Gastrocnemius medialis (tissue), 4 donors: ENCODE measurements around the gene MED26. TPM values are rescaled to one million over a fixed set of nuclear protein-coding genes. Genes with fewer than 3 reads are reported as not detected.
"Not testable (repeated sequence)": the region's sequence is repeated elsewhere in the genome, so short reads cannot be mapped to it uniquely, and the experiment has no call there.

Source experiments
- ATAC-seq, 2 donors: fragments of 150-250 bp; one replicate each; pipeline ENCODE4 v1.9.1; 2016
- DNase-seq, 2 donors: peaks; one replicate each; pipeline ENCODE4 v3.0.0-alpha.2; 2019
- H3K27ac ChIP-seq, 4 donors: fragments of 200-600 bp; sonication (generic); 1 replicate in 1 of 4; 2 replicates in 3 of 4; pipeline ENCODE4 v1.5.1; 2016 to 2018; ENCODE audit warnings: mild to moderate bottlenecking in 2 of 4, moderate library complexity in 1 of 4
- H3K27me3 ChIP-seq, 3 donors: fragments of 200-600 bp; sonication (generic) in 2 of 3; 1 replicate in 1 of 3; 2 replicates in 2 of 3; pipeline versions ENCODE4 v1.5.1 to v1.6.0; 2016 to 2019; ENCODE audit warnings: mild to moderate bottlenecking in 1 of 3, moderate library complexity in 1 of 3
- H3K36me3 ChIP-seq, 2 donors: fragments of 200-600 bp; sonication (generic) in 1 of 2; one replicate each; pipeline ENCODE4 v1.5.1; 2017 to 2018
- H3K4me1 ChIP-seq, 2 donors: fragments of 200-600 bp; sonication (generic) in 1 of 2; one replicate each; pipeline ENCODE4 v1.5.1; 2016 to 2017; ENCODE audit warnings: mild to moderate bottlenecking in 2 of 2
- H3K4me3 ChIP-seq, 4 donors: fragments of 200-600 bp; sonication (generic) in 3 of 4; 1 replicate in 1 of 4; 2 replicates in 3 of 4; pipeline ENCODE4 v1.5.1; 2016 to 2019; ENCODE audit warnings: mild to moderate bottlenecking in 2 of 4
- H3K9me3 ChIP-seq, 3 donors: fragments of 200-600 bp; sonication (generic) in 2 of 3; 1 replicate in 1 of 3; 2 replicates in 2 of 3; pipeline ENCODE4 v1.5.1; 2016 to 2019
- POLR2A ChIP-seq, 2 donors: fragments of 450-650 bp; IDR thresholded peaks; one replicate each; pipeline ENCODE4 v1.6.1; 2017; ENCODE audit warnings: antibody characterized with exemption in 2 of 2, mild to moderate bottlenecking in 2 of 2, moderate library complexity in 2 of 2
- in situ Hi-C, 4 donors: fragments of 200-750 bp; cut with MboI; loops; one replicate each; pipeline versions ENCODE4 v1.15.0 to v1.8.0; 2017; ENCODE audit warnings: low sequenced_read_pairs in 4 of 4
- intact Hi-C: fragments of 100-400 bp; cut with DNase I; formaldehyde crosslinking; loops from one replicate; pipeline ENCODE4 v1.15.1; 2023; ENCODE audit warnings: low total_unique reads
- total RNA-seq, 4 donors: library from RNA; depleted of rRNA; stranded (reverse); fragments of >200 nt; gene quantifications; one replicate each; pipeline versions ENCODE4 v1.1.0 to v1.2.3, GENCODE V29; 2016
- TF ChIP-seq, protein P1 (sequence below), 5 experiments: fragments of 450-650 bp in 3 of 5; fragments of 200-600 bp in 2 of 5; sonication (generic) in 2 of 5; IDR thresholded peaks in 4 of 5; conservative IDR thresholded peaks in 1 of 5; 1 replicate in 4 of 5; 2 replicates in 1 of 5; pipeline ENCODE4 v1.5.1; 2016 to 2019; ENCODE audit warnings: antibody characterized with exemption in 5 of 5, mild to moderate bottlenecking in 3 of 5, moderate library complexity in 3 of 5

MED26 gene
- total RNA-seq, 4 donors from 2014 or later = 5.7 to 15.7 (median 9.4) TPM

- Histone ChIP-seq H3K4me3 (no peak overlapping the region), H3K4me1 (peaks cover 42 to 43% of the 10 kb centered on the region in 2 donors), H3K27me3 (no peaks in the 10 kb centered on the region), H3K9me3 (no peaks in the 10 kb centered on the region), H3K36me3 (peaks cover 0 to 58% of the 10 kb centered on the region in 2 donors), H3K27ac (peak overlapping the region in 1 of 4 donors; percentile 11)
- intact Hi-C loops (no loop called here), in situ Hi-C loops (no loop called here)
- TF ChIP-seq, protein P1, sequence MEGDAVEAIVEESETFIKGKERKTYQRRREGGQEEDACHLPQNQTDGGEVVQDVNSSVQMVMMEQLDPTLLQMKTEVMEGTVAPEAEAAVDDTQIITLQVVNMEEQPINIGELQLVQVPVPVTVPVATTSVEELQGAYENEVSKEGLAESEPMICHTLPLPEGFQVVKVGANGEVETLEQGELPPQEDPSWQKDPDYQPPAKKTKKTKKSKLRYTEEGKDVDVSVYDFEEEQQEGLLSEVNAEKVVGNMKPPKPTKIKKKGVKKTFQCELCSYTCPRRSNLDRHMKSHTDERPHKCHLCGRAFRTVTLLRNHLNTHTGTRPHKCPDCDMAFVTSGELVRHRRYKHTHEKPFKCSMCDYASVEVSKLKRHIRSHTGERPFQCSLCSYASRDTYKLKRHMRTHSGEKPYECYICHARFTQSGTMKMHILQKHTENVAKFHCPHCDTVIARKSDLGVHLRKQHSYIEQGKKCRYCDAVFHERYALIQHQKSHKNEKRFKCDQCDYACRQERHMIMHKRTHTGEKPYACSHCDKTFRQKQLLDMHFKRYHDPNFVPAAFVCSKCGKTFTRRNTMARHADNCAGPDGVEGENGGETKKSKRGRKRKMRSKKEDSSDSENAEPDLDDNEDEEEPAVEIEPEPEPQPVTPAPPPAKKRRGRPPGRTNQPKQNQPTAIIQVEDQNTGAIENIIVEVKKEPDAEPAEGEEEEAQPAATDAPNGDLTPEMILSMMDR (IDR thresholded peaks at IDR 0.05 in 4 of 5, conservative IDR thresholded peaks at IDR 0.05 in 1 of 5) = no peak
- TF ChIP-seq POLR2A (IDR thresholded peaks at IDR 0.05) = no peak
- ATAC-seq (no peak), DNase-seq (no peak)
Observed at GRCh38 chr19:16655727-16656126, 27.7 kb upstream of the MED26 start.

GRCh38 chr19:16654627-16655026 is 26.6 kb upstream of the MED26 start:
- H3K27ac ChIP-seq = peak overlapping the region; percentile 0 to 90 (median 90)
- H3K27me3 ChIP-seq = no peaks in the 10 kb centered on the region
- H3K4me3 ChIP-seq = no peak overlapping the region
- peaks cover 53 to 54% of the 10 kb centered on the region in 2 donors for H3K4me1 ChIP-seq
- in situ Hi-C loops = no loop called here
- H3K9me3 ChIP-seq = no peaks in the 10 kb centered on the region
- H3K36me3 ChIP-seq = peaks cover 0 to 58% of the 10 kb centered on the region in 2 donors
- DNase-seq (no peak), ATAC-seq (no peak)
- intact Hi-C loops = no loop called here
- no peak for TF ChIP-seq POLR2A (IDR thresholded peaks at IDR 0.05)
- TF ChIP-seq, protein P1 (IDR thresholded peaks at IDR 0.05 in 4 of 5, conservative IDR thresholded peaks at IDR 0.05 in 1 of 5) = no peak

GRCh38 chr19:16654140-16654539 is 26.1 kb upstream of the MED26 start:
- no peak for DNase-seq
- H3K4me1 ChIP-seq = peaks cover 54 to 55% of the 10 kb centered on the region in 2 donors
- no peak overlapping the region for H3K4me3 ChIP-seq
- TF ChIP-seq, protein P1 (IDR thresholded peaks at IDR 0.05 in 4 of 5, conservative IDR thresholded peaks at IDR 0.05 in 1 of 5) = no peak
- no peak for TF ChIP-seq POLR2A (IDR thresholded peaks at IDR 0.05)
- no peaks in the 10 kb centered on the region for H3K9me3 ChIP-seq
- H3K27ac ChIP-seq = peak overlapping the region; percentile 0 to 90 (median 90)
- H3K27me3 ChIP-seq = no peaks in the 10 kb centered on the region
- ATAC-seq = no peak
- peaks cover 0 to 60% of the 10 kb centered on the region in 2 donors for H3K36me3 ChIP-seq
- intact Hi-C loops = no loop called here
- in situ Hi-C loops = no loop called here

- ATAC-seq (no peak), DNase-seq (no peak)
- peak overlapping the region; percentile 89 to 90 (median 90) for H3K27ac ChIP-seq
- no peaks in the 10 kb centered on the region for H3K27me3 ChIP-seq
- H3K4me1 ChIP-seq = peaks cover 45 to 47% of the 10 kb centered on the region in 2 donors
- no peak overlapping the region for H3K4me3 ChIP-seq
- peaks cover 0 to 67% of the 10 kb centered on the region in 2 donors for H3K36me3 ChIP-seq
- in situ Hi-C loops = no loop called here
- TF ChIP-seq, protein P1 (IDR thresholded peaks at IDR 0.05 in 4 of 5, conservative IDR thresholded peaks at IDR 0.05 in 1 of 5) = no peak
- TF ChIP-seq POLR2A (IDR thresholded peaks at IDR 0.05) = no peak
- H3K9me3 ChIP-seq = no peaks in the 10 kb centered on the region
- intact Hi-C loops = no loop called here
Observed at GRCh38 chr19:16652854-16653253, 24.9 kb upstream of the MED26 start.

DNA sequence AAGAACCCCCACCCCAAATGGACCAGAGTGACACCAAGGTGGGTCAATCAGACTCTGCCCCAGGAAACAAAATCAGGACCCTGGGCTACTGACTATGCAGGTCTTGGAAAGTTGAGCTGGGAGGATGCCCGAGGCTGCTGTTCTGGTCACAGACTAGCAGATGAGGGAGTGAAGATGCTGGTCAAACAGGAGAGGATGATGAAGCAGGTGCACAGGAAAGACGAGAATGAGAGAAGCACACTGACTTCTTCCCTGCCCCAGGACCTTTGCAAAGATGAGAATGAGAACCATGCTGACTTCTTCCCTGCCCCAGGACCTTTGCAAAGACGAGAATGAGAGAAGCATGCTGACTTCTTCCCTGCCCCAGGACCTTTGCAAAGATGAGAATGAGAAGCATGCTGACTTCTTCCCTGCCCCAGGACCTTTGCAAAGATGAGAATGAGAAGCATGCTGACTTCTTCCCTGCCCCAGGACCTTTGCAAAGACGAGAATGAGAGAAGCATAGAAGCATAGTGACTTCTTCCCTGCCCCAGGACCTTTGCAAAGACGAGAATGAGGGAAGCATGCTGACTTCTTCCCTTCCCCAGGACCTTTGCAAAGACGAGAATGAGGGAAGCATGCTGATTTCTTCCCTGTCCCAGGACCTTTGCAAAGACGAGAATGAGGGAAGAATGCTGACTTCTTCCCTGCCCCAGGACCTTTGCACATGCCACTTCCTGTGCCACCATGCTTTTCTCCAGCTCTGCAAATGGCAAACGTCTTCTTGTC is 23.6 kb upstream of the MED26 start:
- in situ Hi-C loops, H3K9me3 ChIP-seq, H3K4me3 ChIP-seq, DNase-seq, intact Hi-C loops, H3K27me3 ChIP-seq, ATAC-seq: not testable (repeated sequence)
- Histone ChIP-seq H3K36me3 (peaks cover 0 to 66% of the 10 kb centered on the region in 2 donors), H3K4me1 (peaks cover 43 to 47% of the 10 kb centered on the region in 2 donors), H3K27ac (peak overlapping the region; percentile 89 to 90 (median 90))
